DOHH2 (cell line): ENCODE data around the gene FBXW4.

Source experiments
- EZH2phosphoT487 ChIP-seq: fragments of 200-600 bp; sonication (generic); IDR thresholded peaks from 2 replicates; pipeline ENCODE4 v1.6.1; 2017; ENCODE audit warnings: borderline replicate concordance, mild to moderate bottlenecking, antibody characterized with exemption, low read length, moderate library complexity, mixed read lengths
- TF ChIP-seq, protein P1 (sequence below): fragments of 200-600 bp; sonication (generic); IDR thresholded peaks from one replicate; pipeline ENCODE4 v1.5.1; 2014; ENCODE audit warnings: antibody characterized with exemption, mild to moderate bottlenecking, low read depth, low read length; ENCODE audit not compliant: poor library complexity, severe bottlenecking

DNA sequence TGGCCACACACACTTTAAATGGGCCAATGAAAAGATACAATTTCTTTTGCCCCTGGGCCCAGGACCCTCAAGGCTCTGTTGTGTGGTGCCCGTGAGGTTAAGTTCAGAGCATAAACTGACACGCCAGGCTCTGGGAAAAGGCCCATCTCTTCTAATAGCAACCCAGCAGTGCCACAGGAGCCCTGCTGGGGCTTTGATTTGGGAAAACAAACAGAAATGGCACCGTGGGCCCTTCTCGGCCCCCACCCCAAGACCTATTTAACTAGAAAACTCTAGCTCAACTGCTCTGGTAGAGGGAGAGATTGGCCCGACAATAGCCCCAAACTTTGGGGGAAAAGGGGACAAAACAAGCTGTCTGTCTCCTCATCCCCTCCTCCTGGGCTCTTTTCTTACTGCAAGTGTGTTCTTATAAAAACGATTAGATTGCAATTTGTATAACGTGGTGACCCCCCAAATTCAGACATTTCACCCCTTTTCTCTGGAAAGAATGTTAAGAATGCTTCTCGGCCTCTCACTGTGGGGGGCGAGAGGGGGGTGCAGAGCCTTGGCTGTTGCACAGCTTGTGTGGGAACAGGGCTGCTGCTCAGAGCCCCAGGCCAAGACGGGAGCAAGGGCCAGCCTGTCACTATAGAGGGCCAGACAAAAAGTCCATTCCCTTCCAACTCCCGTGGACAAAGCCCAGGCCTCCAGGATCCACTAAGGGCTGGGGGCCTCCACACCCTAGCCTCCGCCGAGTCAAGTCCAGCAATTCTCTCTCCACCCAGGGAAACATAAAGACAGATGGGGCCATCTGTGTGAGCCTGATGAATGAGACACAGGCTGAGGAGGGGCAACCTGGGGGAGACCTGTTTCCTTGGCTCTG lies 80.1 kb downstream of the FBXW4 start:
- TF ChIP-seq, protein P1, sequence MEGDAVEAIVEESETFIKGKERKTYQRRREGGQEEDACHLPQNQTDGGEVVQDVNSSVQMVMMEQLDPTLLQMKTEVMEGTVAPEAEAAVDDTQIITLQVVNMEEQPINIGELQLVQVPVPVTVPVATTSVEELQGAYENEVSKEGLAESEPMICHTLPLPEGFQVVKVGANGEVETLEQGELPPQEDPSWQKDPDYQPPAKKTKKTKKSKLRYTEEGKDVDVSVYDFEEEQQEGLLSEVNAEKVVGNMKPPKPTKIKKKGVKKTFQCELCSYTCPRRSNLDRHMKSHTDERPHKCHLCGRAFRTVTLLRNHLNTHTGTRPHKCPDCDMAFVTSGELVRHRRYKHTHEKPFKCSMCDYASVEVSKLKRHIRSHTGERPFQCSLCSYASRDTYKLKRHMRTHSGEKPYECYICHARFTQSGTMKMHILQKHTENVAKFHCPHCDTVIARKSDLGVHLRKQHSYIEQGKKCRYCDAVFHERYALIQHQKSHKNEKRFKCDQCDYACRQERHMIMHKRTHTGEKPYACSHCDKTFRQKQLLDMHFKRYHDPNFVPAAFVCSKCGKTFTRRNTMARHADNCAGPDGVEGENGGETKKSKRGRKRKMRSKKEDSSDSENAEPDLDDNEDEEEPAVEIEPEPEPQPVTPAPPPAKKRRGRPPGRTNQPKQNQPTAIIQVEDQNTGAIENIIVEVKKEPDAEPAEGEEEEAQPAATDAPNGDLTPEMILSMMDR: no peak
- no peak for TF ChIP-seq EZH2phosphoT487
